Measurements from ENCODE around the gene SERPINF2.
A peak's percentile ranks its signal among the peaks of the same experiment; 100 is the strongest.
"Not testable (repeated sequence)": the region's sequence is repeated elsewhere in the genome, so short reads cannot be mapped to it uniquely, and the experiment has no call there.

The SERPINF2 gene

GRCh38 chr17:1796800-1797199 lies 54.1 kb downstream of the SERPINF2 start:
- no peak for DNase-seq

GRCh38 chr17:1797323-1797722 lies 54.7 kb downstream of the SERPINF2 start:
- peak; percentile 11 for DNase-seq

- not testable (repeated sequence) for DNase-seq
Observed at GRCh38 chr17:1797846-1798245, 55.2 kb downstream of the SERPINF2 start.

- no peak for DNase-seq
Observed at GRCh38 chr17:1800240-1800639, 57.6 kb downstream of the SERPINF2 start.

GRCh38 chr17:1800712-1801111 lies 58.0 kb downstream of the SERPINF2 start:
- no peak for DNase-seq

GRCh38 chr17:1802429-1802828 lies 59.8 kb downstream of the SERPINF2 start:
- no peak for DNase-seq

GRCh38 chr17:1803280-1803679 lies 60.6 kb downstream of the SERPINF2 start:
- no peak for DNase-seq
